Endothelial cell of umbilical vein (primary cell): ENCODE results near the gene LRRTM4.

Experiments
- CTCF ChIP-seq, 2 donors: IDR thresholded peaks; 1 replicate in 1 of 2; 2 replicates in 1 of 2; pipeline ENCODE4 v1.5.1; 2011; ENCODE audit warnings: low read length in 2 of 2, mild to moderate bottlenecking in 2 of 2, moderate library complexity in 2 of 2, control low read depth in 1 of 2, inconsistent platforms in 1 of 2, low read depth in 1 of 2; ENCODE audit not compliant: insufficient read depth in 1 of 2; ENCODE audit errors: extremely low read depth in 1 of 2
- EZH2 ChIP-seq: IDR thresholded peaks from 2 replicates; pipeline ENCODE4 v1.6.1; 2012; ENCODE audit warnings: borderline replicate concordance, low read depth, mild to moderate bottlenecking, moderate library complexity, low read length, inconsistent platforms; ENCODE audit not compliant: severe bottlenecking
- FOS ChIP-seq: IDR thresholded peaks from 2 replicates; pipeline ENCODE4 v1.6.1; 2011; ENCODE audit warnings: mild to moderate bottlenecking, low read length, moderate library complexity, borderline replicate concordance; ENCODE audit not compliant: insufficient read depth
- POLR2A ChIP-seq: IDR thresholded peaks from 2 replicates; pipeline ENCODE4 v1.6.1; 2012; ENCODE audit warnings: low read depth, mild to moderate bottlenecking, control low read depth, low read length
- POLR2AphosphoS5 ChIP-seq: IDR thresholded peaks from 2 replicates; pipeline ENCODE4 v1.6.1; 2012; ENCODE audit warnings: low read depth, mild to moderate bottlenecking, control low read depth, low read length, moderate library complexity; ENCODE audit not compliant: insufficient read depth

- no peak for TF ChIP-seq CTCF (IDR thresholded peaks at IDR 0.05; ENCODE audit: extremely low read depth in 1 of 2, insufficient read depth in 1 of 2, low read depth in 1 of 2, low read length in 2 of 2)
- TF ChIP-seq POLR2A: no peak
- TF ChIP-seq EZH2: no peak
- no peak for TF ChIP-seq FOS
- no peak for TF ChIP-seq POLR2AphosphoS5
Measured at GRCh38 chr2:77192811-77193289, 329.3 kb downstream of the LRRTM4 start.
